NT2/D1 (cell line): ENCODE measurements around the gene SHTN1.

Experiments used
- DNase-seq: peaks from one replicate; pipeline ENCODE4 v3.0.0-alpha.2; 2011; ENCODE audit warnings: low read depth, low spot score
- H3K27me3 ChIP-seq: 2 replicates; pipeline ENCODE4 v1.6.0; 2011; ENCODE audit warnings: mild to moderate bottlenecking; ENCODE audit not compliant: insufficient read length, insufficient read depth
- H3K36me3 ChIP-seq: 2 replicates; pipeline ENCODE4 v1.6.1; 2011; ENCODE audit warnings: mild to moderate bottlenecking, low read length, mixed read lengths; ENCODE audit not compliant: insufficient read depth, insufficient read length
- H3K4me1 ChIP-seq: 2 replicates; pipeline ENCODE4 v1.5.1; 2011; ENCODE audit not compliant: insufficient read depth, insufficient read length
- H3K4me3 ChIP-seq: 2 replicates; pipeline ENCODE4 v1.5.1; 2011; ENCODE audit warnings: low read depth; ENCODE audit not compliant: insufficient read length
- H3K9ac ChIP-seq: 2 replicates; pipeline ENCODE4 v1.6.0; 2011; ENCODE audit warnings: low read depth; ENCODE audit not compliant: insufficient read length
- H3K9me3 ChIP-seq: 2 replicates; pipeline ENCODE4 v1.5.1; 2011; ENCODE audit warnings: mild to moderate bottlenecking, low read length; ENCODE audit not compliant: insufficient read depth
- SUZ12 ChIP-seq: IDR thresholded peaks from 2 replicates; pipeline ENCODE4 v1.6.1; 2011; ENCODE audit not compliant: insufficient read length, insufficient read depth; ENCODE audit errors: extremely low read depth
- YY1 ChIP-seq: IDR thresholded peaks from 2 replicates; pipeline ENCODE4 v1.6.1; 2011; ENCODE audit not compliant: insufficient read length, insufficient read depth
- ZNF274 ChIP-seq: IDR thresholded peaks from 2 replicates; pipeline ENCODE4 v1.6.1; 2011; ENCODE audit warnings: mild to moderate bottlenecking, low read depth, low read length

SHTN1 gene

DNA sequence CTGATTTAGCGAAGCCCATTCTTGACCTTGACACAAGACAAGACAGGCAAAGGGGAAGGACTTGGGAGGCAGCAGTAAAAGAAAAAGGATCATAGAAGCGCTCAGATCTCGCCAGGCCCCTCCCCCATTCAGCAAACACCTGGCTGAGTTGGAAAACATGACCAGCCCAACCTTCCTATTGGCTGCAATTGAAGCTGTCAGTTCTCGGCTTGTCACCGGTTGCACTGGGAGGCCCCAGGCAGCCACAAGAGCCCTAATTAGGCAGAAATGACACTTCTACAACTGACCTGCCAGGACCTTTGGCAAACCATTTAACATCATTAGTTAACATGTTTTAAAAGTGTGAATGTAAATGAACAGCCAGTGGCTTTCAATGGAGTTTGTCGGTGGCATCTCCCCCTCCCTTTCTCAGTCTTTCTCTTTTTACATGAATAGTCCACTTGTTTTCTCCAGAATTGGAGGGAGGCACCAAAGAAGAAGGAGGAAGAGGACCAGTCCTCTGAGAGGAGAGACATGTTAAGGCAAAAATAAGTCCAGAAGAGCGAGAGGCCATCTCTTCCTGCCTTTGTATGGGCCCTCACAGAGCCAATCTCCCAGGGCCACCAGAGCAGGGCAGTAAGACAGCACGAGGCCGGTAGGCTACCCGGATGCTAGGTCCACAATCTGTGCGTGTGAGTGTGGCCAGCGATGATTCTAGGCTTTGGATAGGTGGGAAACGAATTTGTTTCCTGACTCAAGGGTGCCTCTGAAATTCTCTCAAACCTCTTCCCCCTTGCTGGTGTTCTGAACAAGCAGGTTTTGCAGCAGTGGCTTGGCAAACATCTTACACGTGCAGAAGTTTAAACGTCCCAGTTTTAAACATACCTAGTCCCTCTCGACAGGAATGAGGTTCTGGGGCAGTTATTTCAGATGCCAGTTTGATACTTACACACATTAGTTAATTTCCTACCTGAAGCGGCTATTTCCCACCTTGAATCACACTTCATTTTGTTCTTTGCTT is 170.7 kb downstream of the SHTN1 start:
- DNase-seq, result no peak
- Histone ChIP-seq H3K4me3 (no peak overlapping the region), H3K4me1 (no peaks in the 10 kb centered on the region), H3K9me3 (no peaks in the 10 kb centered on the region), H3K27me3 (no peaks in the 10 kb centered on the region), H3K36me3 (no peaks in the 10 kb centered on the region), H3K9ac (no peak overlapping the region)
- TF ChIP-seq ZNF274 (no peak), SUZ12 (no peak)

DNA sequence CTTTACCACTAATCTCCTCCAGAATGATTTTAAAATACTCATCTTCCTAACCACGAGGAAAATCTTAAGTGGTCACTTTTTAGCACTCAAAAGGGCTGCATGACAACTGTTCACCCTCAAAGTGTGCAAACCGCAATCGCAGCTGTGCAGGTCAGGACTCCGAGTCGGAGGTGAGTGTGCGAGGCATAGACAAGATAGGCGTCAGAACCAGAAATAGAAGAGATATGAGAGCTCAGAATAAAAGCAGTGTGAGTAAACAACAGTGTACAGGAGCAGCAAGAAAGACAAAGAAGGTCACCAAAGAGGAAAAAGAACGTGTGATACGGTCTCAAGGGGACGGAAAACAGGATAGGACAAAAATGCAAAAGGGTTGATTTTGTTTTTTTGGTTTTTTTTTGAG is 173.2 kb downstream of the SHTN1 start:
- H3K4me3 ChIP-seq, result no peak overlapping the region
- TF ChIP-seq ZNF274, result no peak
- TF ChIP-seq SUZ12, result no peak
- no peak for TF ChIP-seq YY1
- H3K9ac ChIP-seq, result no peak overlapping the region
- DNase-seq, result no peak
- no peaks in the 10 kb centered on the region for H3K36me3 ChIP-seq
- no peaks in the 10 kb centered on the region for H3K9me3 ChIP-seq
- peaks cover 5% of the 10 kb centered on the region for H3K4me1 ChIP-seq
- H3K27me3 ChIP-seq, result no peaks in the 10 kb centered on the region
